Gastrocnemius medialis (tissue), 4 donors: ENCODE results near the gene ASIC4.

Experiments used
- POLR2A ChIP-seq, 2 donors: fragments of 450-650 bp; IDR thresholded peaks; one replicate each; pipeline ENCODE4 v1.6.1; 2017; ENCODE audit warnings: antibody characterized with exemption in 2 of 2, mild to moderate bottlenecking in 2 of 2, moderate library complexity in 2 of 2
- TF ChIP-seq, protein P1 (sequence below), 5 experiments: fragments of 450-650 bp in 3 of 5; fragments of 200-600 bp in 2 of 5; sonication (generic) in 2 of 5; IDR thresholded peaks in 4 of 5; conservative IDR thresholded peaks in 1 of 5; 1 replicate in 4 of 5; 2 replicates in 1 of 5; pipeline ENCODE4 v1.5.1; 2016 to 2019; ENCODE audit warnings: antibody characterized with exemption in 5 of 5, mild to moderate bottlenecking in 3 of 5, moderate library complexity in 3 of 5

DNA sequence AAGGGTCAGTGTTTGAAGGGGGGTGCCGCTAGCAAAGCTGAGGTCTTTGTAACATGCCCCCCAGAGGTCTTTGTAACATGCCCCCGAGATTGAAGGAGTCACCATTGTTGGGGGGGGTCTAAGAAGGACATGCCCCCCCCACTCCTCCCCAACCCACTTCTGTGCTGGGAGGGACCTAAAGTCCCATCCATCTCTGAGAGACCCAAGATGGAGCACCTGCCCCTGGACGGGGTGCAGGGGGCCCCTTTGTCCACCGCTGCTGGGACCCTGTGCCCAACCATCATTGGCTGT lies 5.9 kb upstream of the ASIC4 start:
- TF ChIP-seq, protein P1, sequence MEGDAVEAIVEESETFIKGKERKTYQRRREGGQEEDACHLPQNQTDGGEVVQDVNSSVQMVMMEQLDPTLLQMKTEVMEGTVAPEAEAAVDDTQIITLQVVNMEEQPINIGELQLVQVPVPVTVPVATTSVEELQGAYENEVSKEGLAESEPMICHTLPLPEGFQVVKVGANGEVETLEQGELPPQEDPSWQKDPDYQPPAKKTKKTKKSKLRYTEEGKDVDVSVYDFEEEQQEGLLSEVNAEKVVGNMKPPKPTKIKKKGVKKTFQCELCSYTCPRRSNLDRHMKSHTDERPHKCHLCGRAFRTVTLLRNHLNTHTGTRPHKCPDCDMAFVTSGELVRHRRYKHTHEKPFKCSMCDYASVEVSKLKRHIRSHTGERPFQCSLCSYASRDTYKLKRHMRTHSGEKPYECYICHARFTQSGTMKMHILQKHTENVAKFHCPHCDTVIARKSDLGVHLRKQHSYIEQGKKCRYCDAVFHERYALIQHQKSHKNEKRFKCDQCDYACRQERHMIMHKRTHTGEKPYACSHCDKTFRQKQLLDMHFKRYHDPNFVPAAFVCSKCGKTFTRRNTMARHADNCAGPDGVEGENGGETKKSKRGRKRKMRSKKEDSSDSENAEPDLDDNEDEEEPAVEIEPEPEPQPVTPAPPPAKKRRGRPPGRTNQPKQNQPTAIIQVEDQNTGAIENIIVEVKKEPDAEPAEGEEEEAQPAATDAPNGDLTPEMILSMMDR (IDR thresholded peaks at IDR 0.05 in 4 of 5, conservative IDR thresholded peaks at IDR 0.05 in 1 of 5): no peak
- TF ChIP-seq POLR2A (IDR thresholded peaks at IDR 0.05): no peak
